Esophagus squamous epithelium (tissue), 4 donors: ENCODE results near the gene ERVH48-1.

Experiments
- CTCF ChIP-seq, 6 experiments: fragments of 450-650 bp in 4 of 6; fragments of 200-600 bp in 2 of 6; sonication (generic) in 2 of 6; IDR thresholded peaks; one replicate each; pipeline ENCODE4 v1.5.1; 2016 to 2019; ENCODE audit warnings: antibody characterized with exemption in 6 of 6, mild to moderate bottlenecking in 4 of 6, moderate library complexity in 4 of 6
- POLR2A ChIP-seq, 4 donors: fragments of 450-650 bp; IDR thresholded peaks; one replicate each; pipeline ENCODE4 v1.6.1; 2017; ENCODE audit warnings: antibody characterized with exemption in 4 of 4, mild to moderate bottlenecking in 4 of 4, moderate library complexity in 3 of 4

GRCh38 chr21:42892582-42892930, 32.9 kb downstream of the ERVH48-1 start:
- TF ChIP-seq CTCF (IDR thresholded peaks at IDR 0.05), result no peak
- no peak for TF ChIP-seq POLR2A (IDR thresholded peaks at IDR 0.05)
